GM21526 (cell line): ENCODE measurements around the gene AGRP.

Experiments used
- ATAC-seq: cut with Tn5 transposase; IDR thresholded peaks from one replicate; pipeline ENCODE4 v1.9.1; 2021; ENCODE audit warnings: moderate library complexity; ENCODE audit not compliant: unreplicated experiment, low FRiP score

The AGRP gene

DNA sequence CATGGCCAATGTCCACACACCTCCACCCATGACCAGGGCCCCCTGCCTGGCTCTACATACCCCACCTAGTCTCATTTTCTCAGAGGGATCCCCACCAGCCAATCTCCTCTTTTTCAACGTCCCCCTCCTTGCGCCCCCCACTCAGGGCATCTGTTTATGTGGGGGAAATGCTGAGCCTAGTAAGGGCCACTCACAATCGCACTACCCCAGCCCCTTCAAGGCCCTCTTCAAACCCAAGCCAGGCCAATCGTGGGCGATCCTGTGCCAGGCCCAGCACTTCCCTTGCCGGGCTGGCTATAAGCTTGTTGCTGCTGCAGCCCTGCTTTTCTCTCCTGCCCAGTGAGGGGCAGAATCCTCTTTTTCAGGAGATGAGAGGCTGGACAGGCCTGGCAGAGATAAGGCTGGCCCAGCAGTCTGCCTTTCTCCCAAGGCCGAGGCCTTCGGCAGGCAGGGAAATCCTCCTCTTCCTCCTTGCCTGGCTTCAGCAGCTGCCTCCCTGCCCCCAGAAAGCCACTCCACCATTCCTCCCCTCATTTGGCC lies 36.3 kb downstream of the AGRP start:
- ATAC-seq, result no peak

DNA sequence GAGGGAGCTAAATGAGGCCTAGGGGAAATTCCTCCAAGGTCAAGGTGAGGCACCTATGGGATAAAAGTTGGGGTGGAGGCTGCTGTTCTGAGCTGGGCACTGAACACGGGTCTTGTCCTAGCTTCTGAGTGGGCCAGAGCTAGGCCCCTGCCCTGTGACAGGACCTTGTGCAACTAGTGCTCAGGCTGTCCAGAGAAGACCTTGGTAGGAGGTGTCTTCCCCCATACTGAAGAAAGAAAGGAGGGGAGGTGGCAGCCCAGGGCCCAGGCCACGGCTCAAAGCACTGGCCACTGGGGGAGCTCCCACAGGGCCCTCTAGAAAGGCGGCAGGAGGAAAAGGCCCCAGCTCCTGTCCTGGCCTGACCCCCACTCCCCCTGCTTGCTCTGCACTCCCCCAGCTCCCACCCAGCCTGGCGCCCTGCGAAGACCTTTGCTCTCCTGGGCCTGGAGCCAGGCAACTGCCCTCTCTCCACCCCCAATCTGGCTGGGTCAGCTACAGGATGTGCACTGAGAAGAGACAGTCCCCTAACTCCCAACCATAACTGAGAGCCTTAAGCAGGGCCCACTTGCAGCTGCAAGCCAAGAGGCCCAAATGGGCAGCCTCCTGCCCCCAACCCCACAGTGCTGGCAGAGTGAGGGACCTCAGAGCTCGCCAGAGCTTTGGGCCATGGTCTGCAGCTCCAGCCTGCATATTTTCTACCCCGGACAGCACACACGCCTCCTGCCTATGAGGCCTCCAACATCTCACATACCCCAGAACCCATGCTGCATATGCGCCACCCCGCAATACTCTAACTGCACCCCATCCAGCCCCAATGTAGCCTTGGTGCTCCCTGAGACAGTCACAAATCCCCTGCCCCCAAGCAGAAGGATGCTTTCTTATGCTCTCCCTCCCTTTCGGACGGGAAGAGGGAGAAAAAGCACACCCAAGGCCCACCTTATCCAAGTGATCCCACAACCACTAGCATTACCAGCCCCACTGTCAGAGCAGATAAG lies 37.1 kb downstream of the AGRP start:
- no peak for ATAC-seq

DNA sequence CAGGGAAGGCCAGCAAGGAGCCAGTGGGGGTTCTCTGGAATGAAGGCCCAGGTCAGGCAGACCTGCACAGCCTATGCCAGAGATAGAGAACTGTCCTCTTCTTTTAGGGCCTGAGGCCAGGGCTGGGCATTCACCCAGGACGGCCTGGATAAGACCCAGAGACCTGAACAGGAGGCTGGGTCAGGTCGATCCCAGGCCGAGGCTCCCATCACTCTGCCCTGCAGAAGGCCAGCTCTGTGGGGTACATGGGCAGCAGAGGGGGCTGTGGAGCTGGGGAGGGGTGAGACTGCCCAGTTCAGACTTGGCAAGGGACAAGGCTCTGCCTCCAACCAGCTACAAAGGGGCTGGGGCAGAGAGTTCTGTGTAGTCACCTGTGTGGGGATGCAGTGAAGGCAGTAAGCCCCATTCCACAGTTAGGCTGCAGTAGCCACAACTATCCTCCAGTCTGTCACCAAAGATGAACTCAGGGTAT lies 37.9 kb downstream of the AGRP start:
- ATAC-seq, result no peak

DNA sequence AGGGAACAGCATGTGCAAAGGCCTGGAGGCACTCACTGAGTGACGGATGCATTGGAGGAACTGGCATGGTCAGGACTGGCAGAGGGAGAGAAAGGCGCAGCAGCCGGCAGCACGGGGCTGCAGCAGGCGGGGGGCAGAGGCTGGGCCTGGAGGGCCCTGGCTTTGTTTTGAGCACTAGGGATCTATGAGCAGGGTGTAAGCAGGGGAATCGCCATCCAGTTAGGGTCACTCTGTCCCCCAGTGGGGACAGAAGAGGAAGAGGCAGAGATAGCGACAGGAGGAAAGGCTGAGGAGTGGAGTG lies 38.3 kb downstream of the AGRP start:
- ATAC-seq, result no peak

DNA sequence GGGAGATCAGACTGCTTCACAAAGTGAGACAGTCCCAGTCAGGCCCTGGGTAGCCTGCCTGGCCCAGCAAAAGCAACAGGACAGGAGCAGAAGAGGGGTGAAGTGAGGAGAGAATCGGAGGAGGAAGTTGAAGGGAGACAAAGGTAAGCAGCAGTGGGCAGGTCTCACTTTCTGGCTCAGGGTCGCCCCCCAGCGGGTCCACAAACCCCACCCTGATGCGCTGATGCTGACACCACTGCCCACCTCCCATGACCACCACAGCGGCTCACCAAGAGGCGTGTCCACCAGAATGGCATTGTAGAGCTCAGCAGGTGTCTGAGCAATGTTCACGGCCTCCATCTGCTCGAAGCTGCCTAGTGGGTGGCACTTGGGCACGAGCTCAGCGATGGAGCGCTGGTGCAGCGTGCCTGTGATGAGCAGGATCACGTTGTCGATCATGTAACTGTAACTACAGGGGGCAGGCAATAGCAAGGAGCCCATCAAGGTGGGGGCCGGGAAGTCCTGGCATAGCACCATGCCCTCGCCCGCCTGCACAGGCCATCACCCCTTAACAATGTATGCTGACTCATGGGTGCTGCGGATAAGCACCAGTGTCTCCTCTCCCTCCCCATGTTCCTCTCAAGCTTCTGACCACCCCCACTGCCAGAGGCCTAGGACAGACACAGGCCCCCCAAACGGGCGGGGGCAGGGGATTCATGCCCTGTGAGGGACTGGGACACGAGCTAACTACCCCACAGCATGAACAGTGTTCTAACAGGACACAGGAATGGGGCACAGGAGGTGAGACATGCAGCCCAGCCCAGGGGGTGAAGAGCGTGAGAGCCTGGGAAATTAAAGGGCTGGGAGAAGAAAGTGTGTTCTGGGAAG lies 38.9 kb downstream of the AGRP start:
- ATAC-seq, result no peak

DNA sequence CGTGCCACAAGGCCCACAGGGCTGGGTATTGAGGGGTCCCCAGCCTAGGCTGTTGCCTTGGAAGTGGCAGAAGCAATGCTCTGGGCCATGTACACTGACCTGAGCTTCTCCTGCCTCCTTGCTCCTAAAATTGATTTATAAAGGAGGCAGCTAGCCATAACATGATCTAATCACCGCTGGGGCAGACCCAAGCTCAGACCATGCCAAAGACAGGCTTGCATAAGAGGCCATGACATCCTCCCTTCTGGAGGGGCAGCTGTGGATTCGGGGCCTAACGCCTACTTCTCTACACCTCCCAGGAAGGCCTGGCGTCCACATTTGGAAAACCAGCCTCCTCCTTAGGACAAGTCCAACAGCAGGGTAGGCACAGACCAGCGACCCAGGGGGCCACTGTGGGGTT lies 40.1 kb downstream of the AGRP start:
- ATAC-seq, result no peak

DNA sequence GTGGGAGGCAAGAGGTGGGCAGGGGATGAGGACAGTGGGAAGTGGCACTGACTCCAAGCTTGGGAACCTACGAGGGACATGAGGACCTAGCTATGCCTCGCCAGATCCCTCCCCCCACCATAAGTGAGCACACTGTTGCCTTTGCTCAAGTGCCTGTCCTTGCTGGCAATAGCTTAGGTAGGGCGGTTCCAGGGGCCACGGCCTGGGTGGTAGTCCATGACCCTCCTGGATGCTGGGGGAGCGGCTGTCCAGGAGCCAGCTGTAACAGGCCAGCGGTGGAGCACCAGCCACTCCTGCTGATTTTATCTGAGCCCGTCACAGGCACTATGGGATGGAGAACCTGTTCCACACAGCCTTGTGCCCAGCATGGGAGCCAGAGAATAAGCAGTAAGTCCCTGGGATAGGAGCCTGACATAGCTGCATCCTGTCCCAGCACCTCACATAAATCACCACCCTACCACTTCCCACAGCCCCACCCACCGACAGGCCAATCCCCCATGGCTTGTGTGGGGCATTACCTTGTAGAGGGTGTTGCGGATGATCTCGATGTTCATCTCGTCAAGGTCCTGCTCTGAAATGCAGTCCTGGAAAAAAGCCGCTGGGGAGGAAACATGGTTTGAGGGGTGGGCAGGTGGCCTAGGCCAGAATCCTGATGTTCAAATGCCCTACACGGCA lies 40.6 kb downstream of the AGRP start:
- no peak for ATAC-seq

DNA sequence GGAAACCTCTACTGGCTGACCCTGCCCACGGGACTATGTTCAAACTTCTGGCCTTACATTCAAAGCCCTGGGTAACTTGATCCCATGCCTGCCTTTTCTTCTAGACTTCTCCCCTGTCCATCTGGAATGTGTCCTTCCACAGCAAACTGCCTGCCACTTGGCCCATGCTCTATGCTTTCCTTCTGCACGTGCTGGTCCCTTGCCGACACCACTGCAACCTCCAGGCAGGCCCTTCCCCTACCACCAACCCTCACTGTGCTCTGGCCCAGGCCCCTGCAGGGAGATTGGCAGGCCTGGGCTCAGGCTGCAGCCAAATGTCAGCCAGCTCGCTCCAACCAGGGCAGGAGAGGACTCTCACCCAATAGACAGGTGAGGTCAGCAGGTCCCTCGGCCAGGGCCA lies 41.4 kb downstream of the AGRP start:
- ATAC-seq, result no peak

DNA sequence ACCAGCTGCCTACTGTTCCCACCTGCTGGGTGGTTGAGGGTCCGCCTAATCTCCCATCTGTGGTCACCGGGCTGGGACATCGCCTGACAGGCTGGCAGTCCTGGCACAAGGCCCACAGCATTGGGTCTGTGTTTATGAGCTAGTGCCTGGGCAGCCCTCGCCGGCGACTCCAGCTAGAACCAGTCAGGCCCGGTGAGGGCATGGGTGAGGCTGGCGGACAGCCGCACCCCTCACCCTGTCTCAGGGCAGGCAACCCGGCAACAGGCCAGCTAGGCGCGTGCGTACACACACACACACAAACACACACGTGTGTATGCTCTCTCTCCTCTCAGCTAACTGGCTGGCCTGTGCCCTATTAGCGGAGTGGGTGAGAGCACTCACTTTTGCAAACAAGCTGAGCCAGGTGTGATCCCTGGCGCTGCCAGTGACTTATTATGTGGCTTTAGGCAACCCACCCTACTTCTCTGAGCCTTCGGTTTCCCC lies 42.0 kb downstream of the AGRP start:
- ATAC-seq, result no peak

DNA sequence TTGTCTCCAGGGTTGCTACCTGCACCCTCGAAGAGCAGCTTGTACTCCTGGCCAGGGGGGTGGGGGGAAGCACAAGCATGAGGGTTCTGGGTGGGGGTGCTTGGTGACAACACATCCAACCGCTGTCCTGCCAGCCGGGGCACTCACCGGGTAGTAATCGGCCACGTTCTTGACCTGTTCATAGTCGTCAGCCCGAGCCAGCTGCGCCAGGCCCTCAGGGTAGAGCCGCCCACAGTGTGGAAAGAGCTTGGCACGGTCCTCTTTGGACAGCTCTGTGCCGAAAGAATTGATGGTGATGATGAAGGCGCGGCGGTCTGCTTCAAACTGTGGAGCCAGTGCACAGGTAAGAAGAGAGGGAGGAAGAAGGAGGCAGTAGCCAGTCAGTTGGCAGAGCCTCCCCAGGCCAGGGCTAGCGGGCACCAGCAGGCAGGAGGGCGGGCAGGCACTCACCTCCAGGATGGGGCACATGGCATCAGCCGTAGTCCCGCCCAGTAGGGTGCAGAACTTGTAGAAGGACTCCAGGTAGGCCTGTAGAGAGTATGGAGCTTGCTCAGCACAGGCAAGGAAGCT lies 44.4 kb downstream of the AGRP start:
- no peak for ATAC-seq

DNA sequence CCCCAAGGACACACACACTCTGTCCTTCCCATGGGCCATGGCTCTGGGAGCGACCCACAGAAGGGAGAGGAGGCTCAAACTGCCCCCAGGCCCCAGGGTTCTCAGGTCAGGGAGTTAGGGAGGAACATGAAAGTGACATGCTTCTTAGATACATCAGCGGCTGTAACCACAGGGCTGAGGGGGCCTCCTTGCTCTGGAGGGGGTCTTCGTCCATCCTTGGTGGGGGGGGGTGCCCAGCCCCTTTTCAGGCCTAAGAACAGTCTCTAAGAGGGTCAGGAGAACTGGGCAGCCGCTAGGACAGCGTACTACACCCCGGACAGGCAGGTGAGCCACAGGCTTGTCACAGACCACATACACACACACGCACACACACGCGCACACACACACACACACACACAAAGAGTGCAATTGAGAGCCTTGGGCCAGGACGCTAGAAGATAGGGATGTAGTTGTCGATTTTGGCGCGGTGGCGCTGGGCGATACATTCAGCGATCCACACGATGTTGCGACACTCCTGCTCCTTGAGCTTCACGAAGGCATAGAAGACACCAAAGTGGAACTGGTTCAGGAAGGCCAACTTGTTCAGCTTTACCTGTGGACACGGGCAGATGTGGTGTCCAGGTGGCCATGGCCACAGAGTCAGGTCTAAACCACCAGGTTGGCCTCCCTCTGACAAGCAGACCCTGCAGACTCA lies 45.1 kb downstream of the AGRP start:
- ATAC-seq, result no peak

DNA sequence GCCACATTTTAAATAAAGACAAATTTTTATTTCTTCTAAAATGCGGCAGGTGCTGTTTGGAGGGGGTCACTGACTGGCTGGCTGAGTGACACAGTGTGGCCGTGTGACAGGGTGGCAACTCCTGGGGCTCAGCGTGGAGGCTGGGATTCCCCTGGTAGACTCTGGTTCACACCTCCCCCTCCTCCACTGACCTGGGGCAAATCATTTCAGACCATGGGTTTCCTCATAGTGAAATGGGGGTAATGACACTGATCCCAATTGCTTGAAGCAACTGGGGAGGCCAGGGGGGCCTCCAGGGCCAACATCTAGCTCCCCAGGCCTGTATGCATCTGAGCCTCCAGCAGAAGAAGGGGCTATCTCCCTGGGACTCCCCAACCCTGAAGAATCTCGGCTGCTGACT lies 45.8 kb downstream of the AGRP start:
- ATAC-seq, result no peak

DNA sequence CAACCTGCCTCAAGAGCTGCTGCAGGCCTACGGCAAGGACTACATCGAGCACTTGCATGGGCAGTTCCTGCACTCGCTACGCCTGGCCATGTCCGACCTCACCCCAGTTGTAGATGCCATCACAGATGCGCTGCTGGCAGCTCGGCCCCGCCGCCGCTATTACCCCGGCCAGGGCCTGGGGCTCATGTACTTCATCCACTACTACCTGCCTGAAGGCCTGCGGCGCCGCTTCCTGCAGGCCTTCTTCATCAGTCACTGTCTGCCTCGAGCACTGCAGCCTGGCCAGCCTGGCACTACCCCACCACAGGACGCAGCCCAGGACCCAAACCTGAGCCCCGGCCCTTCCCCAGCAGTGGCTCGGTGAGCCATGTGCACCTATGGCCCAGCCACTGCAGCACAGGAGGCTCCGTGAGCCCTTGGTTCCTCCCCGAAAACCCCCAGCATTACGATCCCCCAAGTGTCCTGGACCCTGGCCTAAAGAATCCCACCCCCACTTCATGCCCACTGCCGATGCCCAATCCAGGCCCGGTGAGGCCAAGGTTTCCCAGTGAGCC lies 46.6 kb downstream of the AGRP start:
- no peak for ATAC-seq

DNA sequence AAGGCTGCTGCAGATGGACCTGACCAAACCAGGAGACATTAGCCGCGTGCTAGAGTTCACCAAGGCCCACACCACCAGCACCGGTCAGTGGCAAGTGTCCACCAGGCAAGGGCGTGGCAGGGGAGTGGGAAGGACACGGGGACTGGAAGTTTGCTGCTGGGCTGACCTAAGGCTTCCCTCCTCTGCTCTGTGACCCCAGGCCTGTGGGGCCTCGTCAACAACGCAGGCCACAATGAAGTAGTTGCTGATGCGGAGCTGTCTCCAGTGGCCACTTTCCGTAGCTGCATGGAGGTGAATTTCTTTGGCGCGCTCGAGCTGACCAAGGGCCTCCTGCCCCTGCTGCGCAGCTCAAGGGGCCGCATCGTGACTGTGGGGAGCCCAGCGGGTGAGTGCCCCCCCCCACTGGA lies 47.6 kb downstream of the AGRP start:
- no peak for ATAC-seq

DNA sequence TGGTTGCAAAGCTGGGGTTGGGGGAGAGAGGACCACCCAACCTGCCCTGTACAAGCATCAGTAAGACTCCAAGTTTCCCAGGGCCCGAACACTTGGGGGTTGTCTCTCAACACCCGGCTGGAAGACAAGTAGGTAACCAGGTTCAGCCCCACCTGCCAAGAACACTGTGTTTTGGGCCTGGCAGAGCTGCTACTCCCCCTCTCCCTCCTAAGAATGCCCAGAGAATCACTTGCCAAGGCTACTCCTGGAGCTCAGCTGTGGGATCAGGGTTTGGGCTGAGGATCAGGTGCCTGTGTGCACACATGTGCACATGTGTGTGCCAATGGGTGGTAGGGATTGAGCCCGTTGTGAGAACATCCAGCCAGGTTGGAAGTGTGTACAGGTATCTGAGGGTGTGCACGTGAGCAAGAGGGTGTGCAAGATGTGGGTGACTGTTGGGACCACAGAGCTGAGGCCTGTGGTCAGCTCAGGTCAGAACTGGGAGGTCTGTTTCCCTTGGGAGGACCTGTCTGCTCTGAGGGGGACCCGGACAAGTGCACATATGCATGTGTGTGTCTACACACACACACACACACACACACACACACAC lies 50.1 kb downstream of the AGRP start:
- ATAC-seq, result no peak
